ENCODE measurements around the gene PLEKHA8.

The PLEKHA8 gene

DNA sequence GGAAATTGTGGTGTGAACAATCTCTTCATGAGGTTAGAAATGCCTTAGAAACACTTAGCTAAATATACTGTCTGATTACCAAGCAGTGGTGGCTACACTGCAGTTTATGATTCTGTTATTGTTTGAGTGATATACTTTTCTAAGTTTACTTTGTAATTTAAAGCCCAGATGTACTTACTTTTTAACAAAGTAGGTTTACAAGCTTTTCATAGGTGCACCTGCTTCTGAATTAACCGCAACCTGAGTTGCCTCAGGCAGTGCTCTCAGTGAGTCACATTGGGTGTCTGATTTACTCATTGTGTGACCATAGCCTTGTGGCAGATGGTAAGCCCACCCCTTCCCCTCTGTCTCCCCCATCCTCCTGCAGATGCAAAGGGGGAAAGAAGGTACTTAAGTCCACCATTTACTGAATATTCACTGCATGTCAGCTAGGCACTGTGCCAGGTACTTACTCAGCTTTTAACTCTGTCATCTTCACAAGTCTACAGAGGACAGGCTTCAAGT, 115.6 kb downstream of the PLEKHA8 start:
- peak in 1 of 56 donors; percentile 21 for DNase-seq

DNA sequence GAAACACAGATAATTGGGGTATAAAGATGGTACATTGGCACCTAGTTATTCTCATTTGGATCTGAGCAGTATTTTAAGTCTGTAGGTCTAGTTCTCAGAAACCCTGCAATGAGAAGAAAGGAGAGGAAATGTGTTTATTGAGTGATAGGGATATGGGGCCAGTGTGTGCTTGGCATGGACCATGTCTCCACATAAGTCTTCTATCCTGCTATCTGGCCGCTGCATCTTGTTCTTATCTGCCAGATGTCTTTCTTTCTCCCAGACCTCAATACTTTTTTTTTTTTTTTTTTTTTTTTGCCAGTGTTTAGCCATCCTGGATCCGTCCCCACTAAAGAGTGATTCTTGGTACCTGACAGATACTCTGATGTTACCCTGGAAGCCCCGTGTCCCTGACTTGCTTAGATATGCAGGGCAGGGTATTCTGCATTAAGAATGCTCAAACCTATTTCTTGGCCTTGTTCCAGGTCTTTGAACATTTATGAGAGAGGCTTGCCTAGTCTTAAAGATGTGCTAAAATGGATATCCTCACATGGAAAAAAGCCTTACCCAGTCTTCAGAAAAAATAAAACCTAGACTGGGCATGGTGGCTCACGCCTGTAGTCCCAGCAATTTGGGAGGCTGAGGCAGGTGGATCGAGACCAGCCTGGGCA, 116.6 kb downstream of the PLEKHA8 start:
- DNase-seq, result no peak

DNA sequence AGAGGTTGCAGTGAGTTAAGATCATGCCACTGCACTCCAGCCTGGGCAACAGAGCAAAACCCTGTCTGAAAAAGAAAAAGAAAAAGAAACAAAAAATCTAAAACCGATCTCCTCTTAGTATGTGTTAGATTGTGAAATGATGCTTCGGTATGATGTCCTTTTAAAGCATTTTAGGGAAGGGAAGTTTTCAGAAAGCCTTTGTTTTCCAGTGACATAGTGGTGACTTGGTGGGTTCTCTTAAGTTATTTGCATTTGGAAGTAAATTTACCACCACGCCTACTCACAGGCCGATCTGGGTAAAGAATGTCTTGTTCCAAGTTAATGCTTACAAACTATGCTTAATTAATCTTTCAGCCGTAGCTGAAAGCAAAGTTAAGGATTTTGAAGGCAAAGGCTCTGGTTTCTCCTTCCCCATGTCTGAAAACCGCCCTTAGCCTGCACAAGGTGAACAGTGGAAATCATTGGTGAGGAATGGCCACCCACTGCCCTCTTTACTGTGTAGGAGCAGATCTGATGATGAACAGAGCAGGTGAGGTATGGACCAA, 117.3 kb downstream of the PLEKHA8 start:
- no peak for DNase-seq

DNA sequence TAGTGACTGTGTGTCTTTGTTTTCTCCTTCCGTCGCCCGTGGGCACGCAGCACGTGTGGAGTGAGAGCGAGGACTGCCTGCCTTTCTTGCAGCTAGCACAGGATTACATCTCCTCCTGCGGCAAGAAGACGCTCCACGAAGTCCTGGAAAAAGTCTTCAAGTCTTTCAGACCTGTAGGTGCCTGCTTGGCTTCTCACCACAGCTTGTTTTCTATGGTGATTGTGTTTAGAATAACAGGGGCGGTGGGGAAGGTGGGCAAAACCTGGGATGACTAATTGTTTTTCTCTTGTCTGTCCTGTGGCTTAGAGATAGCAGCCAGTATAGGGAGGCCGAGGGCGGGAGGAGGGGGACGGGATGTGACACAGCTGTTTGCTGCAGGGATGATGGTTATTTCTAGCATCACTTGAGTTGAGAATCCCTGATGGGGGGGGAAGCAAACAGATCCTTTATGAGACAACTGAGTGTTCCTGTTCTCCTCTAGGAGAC, 118.0 kb downstream of the PLEKHA8 start:
- peak in 10 of 56 donors; percentile 26 to 59 (median 40) for DNase-seq

- no peak for DNase-seq
These were observed 119.0 kb downstream of the PLEKHA8 start for GRCh38 chr7:30147223-30147622.

DNA sequence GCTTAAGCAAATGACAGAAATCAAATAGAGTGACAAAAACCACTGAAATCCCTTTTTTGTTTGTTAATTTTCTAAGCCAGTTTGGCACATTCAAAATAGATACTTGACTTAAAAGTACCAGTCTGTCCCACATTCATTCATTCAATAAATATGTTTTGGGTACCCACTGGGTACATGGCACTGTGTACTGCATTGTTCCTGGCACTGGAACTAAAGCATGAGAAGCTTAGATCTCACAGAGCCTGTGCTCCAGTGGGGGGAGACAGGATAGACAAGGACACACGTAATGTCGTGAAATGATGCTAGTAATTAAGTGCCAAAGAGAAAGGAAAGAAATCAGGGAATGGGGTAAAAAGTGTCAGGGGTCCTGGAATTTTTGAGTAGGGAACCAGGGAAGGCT, 119.6 kb downstream of the PLEKHA8 start:
- DNase-seq, result peak in 13 of 56 donors; percentile 15 to 63 (median 28)

DNA sequence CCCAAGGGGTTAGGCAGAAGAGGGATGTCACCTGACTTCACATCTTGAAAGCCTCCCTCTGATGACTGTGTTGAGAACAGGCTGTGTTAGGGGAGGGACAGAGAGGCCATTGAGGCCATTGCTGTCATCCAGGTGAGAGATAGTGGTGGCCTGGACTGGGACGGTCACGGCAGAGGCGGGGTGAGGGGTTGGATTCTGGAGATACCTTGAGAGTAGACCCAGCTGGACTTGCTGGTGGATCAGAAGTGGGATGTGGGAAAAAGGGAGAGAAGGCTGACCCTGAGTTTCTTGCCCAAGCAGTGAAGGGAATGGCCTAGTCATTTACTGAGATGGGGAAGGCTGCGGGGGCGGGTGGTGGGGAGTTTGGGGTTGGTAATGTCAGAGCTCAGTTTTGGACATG, 120.2 kb downstream of the PLEKHA8 start:
- DNase-seq, result no peak

- DNase-seq, result peak in 3 of 56 donors; percentile 30 to 42 (median 41)
These were observed 120.8 kb downstream of the PLEKHA8 start for GRCh38 chr7:30148951-30149459.

GRCh38 chr7:30149640-30150272, 121.5 kb downstream of the PLEKHA8 start:
- DNase-seq, result no peak

DNA sequence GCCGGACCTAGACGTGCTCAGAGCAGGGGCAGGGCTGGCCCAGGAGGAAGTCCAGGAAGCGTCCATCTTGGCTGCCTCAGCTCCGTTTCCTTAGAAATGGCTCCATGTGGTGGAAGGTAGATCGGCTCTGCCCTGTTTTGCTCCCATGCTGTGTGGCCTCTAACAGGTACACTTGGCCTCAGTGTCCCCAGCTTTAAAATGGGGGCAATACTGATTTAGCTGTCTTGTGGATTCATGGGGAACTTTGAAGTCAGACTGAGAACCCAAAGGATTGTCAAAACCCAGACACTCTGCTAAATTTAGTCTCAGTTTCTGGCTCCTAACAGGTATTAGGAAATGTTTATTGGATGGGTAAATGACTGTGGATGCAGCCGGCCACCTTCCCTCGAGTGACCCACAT, 122.5 kb downstream of the PLEKHA8 start:
- DNase-seq, result no peak

DNA sequence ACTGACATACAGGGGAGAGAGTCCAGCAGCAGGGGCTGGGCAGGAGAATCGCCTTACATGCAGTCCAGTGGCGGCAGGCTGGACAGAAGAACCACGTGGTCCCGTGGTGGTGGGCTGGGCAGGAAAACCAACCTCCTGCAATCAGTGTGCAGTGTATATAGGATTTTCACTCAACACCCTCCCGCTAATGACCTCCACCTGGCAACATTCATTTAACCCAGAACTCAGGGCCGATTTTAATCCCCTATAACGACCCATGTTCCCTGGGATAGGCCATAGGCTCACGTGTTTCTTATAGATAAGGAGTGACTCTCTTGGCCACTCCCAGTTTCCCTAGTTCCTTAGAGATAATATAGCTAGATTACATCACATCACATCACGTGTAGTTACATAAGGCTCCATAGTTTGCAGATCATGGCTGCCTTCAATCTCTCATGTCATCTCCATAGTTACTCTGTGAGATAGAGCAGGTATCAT, 125.9 kb downstream of the PLEKHA8 start:
- DNase-seq, result no peak

GRCh38 chr7:30155481-30155880, 127.3 kb downstream of the PLEKHA8 start:
- DNase-seq, result peak in 23 of 56 donors; percentile 8 to 66 (median 32)

DNA sequence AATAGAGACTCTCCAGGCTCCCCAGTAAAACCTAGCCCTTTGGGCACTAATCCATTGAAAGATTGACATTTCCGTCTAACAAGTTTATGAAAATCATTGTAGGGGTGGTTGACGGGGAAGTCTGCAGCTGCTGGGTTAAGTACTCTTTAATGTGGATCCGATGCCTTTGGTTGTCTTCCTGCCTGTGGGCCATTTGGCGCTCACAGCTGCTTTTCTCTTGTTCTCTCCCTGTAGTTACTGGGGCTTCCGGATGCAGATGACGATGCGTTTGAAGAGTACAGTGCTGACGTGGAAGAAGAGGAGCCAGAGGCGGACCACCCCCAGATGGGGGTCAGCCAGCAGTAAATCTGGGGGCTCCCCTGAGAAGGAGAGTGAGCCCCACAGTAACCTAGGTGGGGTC, 129.0 kb downstream of the PLEKHA8 start:
- DNase-seq, result no peak

- no peak for DNase-seq
These were observed 131.0 kb downstream of the PLEKHA8 start for GRCh38 chr7:30159163-30159562.

GRCh38 chr7:30159698-30160143, 131.5 kb downstream of the PLEKHA8 start:
- peak in 15 of 56 donors; percentile 8 to 69 (median 35) for DNase-seq

DNA sequence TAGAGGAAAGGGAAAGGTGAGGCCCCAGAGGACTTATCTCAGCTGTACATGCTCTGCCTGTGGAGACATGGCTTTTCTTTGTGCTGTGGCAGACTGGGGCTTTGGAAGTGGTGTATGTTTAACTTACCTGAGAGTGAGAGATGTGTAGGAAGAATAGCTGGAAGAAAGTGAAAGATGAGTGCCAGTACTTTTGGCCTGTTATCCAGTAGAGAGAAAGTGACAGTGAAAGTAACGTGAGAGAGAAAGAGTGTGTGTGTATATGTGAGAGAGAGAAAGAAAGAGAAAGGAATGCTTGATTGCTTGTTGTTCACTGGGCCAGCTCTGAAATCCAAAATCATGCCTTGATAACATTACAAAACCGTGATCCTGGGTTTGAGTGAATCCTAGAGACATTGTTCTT, 132.1 kb downstream of the PLEKHA8 start:
- no peak for DNase-seq

DNA sequence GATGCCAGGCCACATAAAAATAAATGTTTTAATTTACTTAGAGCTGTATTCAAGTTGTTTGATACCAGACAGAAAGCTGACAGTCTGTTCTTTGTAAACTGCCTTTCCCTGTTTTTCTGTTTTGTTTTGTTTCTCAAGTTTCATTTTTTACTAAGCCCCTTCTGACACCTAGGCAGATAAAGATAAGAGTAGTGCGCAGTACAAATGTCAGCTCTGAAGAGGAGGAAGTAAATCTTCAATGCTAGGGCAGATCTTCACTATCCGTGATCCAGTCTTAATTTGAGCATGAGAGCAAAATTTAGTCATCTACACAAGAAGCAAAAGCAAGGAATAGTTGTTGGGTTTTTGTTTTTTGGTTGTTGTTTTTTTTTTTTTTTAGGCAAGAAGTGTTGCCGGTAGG, 133.9 kb downstream of the PLEKHA8 start:
- DNase-seq, result no peak

DNA sequence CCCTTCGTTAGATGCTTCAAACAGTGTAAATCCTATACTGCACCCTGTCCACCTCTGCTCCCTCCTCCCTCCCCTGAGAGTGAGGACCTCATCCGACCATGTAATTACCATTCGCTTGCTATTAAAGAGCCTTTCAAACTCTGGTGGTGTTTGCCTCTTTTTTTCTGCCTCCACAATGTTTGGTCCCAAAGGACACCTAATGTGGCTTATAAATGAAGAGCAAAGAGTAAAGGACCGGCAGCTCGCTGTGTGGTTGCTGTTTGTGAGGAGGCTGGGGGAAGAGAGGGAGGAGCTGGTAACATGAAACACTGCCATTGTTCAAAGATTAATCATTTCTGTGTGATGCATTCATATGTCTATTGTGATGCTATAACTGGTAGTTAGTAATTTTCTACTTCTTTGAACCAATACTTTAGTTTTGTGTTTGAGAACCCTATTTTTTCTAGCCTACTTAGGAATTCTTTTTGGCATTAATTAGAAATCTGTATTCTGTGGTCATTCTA, 134.5 kb downstream of the PLEKHA8 start:
- DNase-seq, result peak in 20 of 56 donors; percentile 17 to 64 (median 36)

- peak in 38 of 56 donors; percentile 18 to 79 (median 58) for DNase-seq
These were observed 135.2 kb downstream of the PLEKHA8 start for GRCh38 chr7:30163231-30163894.

DNA sequence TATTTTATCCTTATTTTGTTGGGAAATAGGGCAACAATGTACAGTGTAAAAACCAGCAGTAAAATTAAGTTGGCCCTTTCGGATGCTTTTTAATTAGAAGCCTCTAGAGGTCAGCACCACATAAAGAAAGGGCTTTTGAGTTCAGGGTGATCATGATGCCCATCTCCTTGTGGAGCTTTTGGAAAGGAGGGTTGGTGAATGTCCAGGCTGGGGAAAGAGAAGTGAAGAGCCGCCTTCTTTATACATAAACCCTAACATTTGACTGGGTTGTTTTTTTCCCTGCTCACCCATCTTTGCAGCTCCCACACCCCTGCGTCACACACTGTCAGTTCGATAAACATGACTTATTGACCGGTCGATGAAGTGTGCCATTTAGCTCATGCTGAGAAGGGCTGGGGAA, 136.4 kb downstream of the PLEKHA8 start:
- peak in 14 of 56 donors; percentile 5 to 70 (median 34) for DNase-seq

GRCh38 chr7:30165590-30165989, 137.4 kb downstream of the PLEKHA8 start:
- no peak for DNase-seq
